GM23338 (cell line): ENCODE results near the gene SCFD1. TPM values are rescaled to one million over a fixed set of nuclear protein-coding genes. Genes with fewer than 3 reads are reported as not detected.

Experiments used
- ATAC-seq: fragments of 200-7000 bp; cut with Tn5 transposase; 3 replicates; pipeline ENCODE4 v1.9.1; 2020
- DNase-seq: peaks from one replicate; pipeline ENCODE4 v3.0.0-alpha.2; 2015; ENCODE audit warnings: low spot score
- H2AFZ ChIP-seq: fragments of 200-600 bp; sonication (generic); 2 replicates; pipeline ENCODE4 v1.8.0; 2016; ENCODE audit warnings: antibody characterized with exemption, mild to moderate bottlenecking, moderate library complexity
- H3F3A ChIP-seq: fragments of 200-600 bp; sonication (generic); replicated peaks from 2 replicates; pipeline ENCODE4 v1.8.0; 2017; ENCODE audit warnings: antibody characterized with exemption, mixed run types, low read depth
- H3K27ac ChIP-seq: fragments of 200-600 bp; sonication (generic); 2 replicates; pipeline ENCODE4 v1.6.1; 2016; ENCODE audit warnings: low read depth
- H3K27me3 ChIP-seq: fragments of 200-600 bp; sonication (generic); 2 replicates; pipeline ENCODE4 v1.8.0; 2016; ENCODE audit warnings: mild to moderate bottlenecking, mixed run types, moderate library complexity; ENCODE audit not compliant: insufficient read depth
- H3K36me3 ChIP-seq: fragments of 200-600 bp; sonication (generic); 2 replicates; pipeline ENCODE4 v1.8.0; 2016; ENCODE audit warnings: mild to moderate bottlenecking; ENCODE audit not compliant: insufficient read depth
- H3K4me1 ChIP-seq: fragments of 200-600 bp; sonication (generic); 2 replicates; pipeline ENCODE4 v1.8.0; 2016; ENCODE audit warnings: mild to moderate bottlenecking, moderate library complexity; ENCODE audit not compliant: insufficient read depth
- H3K4me2 ChIP-seq: fragments of 200-600 bp; sonication (generic); 2 replicates; pipeline ENCODE4 v1.7.1; 2017; ENCODE audit warnings: mixed run types
- H3K4me3 ChIP-seq: fragments of 200-600 bp; sonication (generic); 2 replicates; pipeline ENCODE4 v1.6.1; 2016; ENCODE audit warnings: mixed run types
- H3K79me2 ChIP-seq: fragments of 200-600 bp; sonication (generic); replicated peaks from 2 replicates; pipeline ENCODE4 v1.8.0; 2017; ENCODE audit warnings: mild to moderate bottlenecking; ENCODE audit not compliant: insufficient read depth
- H3K9me2 ChIP-seq: fragments of 200-600 bp; sonication (generic); 2 replicates; pipeline ENCODE4 v1.8.0; 2017; ENCODE audit not compliant: insufficient read depth
- H4K20me1 ChIP-seq: fragments of 200-600 bp; sonication (generic); replicated peaks from 2 replicates; pipeline ENCODE4 v1.8.0; 2017; ENCODE audit warnings: mild to moderate bottlenecking; ENCODE audit not compliant: insufficient read depth
- H3K27ac Mint-ChIP-seq: 2 replicates; pipeline ENCODE4 v1.8.0; 2020; ENCODE audit warnings: inconsistent platforms, mild to moderate bottlenecking, moderate library complexity, mixed read lengths
- H3K27me3 Mint-ChIP-seq: 3 replicates; pipeline ENCODE4 v1.8.0; 2022; ENCODE audit warnings: low read depth, mild to moderate bottlenecking, moderate library complexity, mixed read lengths, inconsistent platforms; ENCODE audit not compliant: insufficient read depth, poor library complexity
- H3K36me3 Mint-ChIP-seq: 3 replicates; pipeline ENCODE4 v1.8.0; 2021; ENCODE audit warnings: low read depth, mild to moderate bottlenecking, inconsistent platforms, moderate library complexity, mixed read lengths
- H3K4me1 Mint-ChIP-seq: 3 replicates; pipeline ENCODE4 v1.8.0; 2020; ENCODE audit warnings: mild to moderate bottlenecking, inconsistent platforms, mixed read lengths
- H3K4me3 Mint-ChIP-seq: 3 replicates; pipeline ENCODE4 v1.8.0; 2021; ENCODE audit warnings: moderate library complexity, mild to moderate bottlenecking, inconsistent platforms, mixed read lengths
- H3K9me3 Mint-ChIP-seq: 3 replicates; pipeline ENCODE4 v1.8.0; 2020; ENCODE audit warnings: moderate library complexity, mild to moderate bottlenecking, inconsistent platforms, mixed read lengths
- CREB1 ChIP-seq: fragments of 250-450 bp; sonication (Bioruptor Pico); IDR thresholded peaks from 2 replicates; pipeline ENCODE4 v1.5.0; 2020; ENCODE audit warnings: low read depth, mild to moderate bottlenecking, moderate library complexity
- CTCF ChIP-seq, 2 experiments: fragments of 200-600 bp in 1 of 2; sonication (generic) in 1 of 2; conservative IDR thresholded peaks; 2 replicates each; pipeline versions ENCODE4 v1.5.1 to v1.6.1; 2016 to 2017; ENCODE audit warnings: antibody characterized with exemption in 2 of 2, low read depth in 2 of 2, mild to moderate bottlenecking in 2 of 2, moderate library complexity in 1 of 2
- ETS1 ChIP-seq: IDR thresholded peaks from 2 replicates; pipeline ENCODE4 v1.6.1; 2016; ENCODE audit warnings: antibody characterized with exemption
- EZH2 ChIP-seq: fragments of 200-600 bp; sonication (generic); IDR thresholded peaks from one replicate; pipeline ENCODE4 v1.8.0; 2017; ENCODE audit warnings: antibody characterized with exemption, mild to moderate bottlenecking, low read depth; ENCODE audit not compliant: unreplicated experiment
- EZH2phosphoT487 ChIP-seq: fragments of 200-600 bp; sonication (generic); IDR thresholded peaks from one replicate; pipeline ENCODE4 v1.8.1; 2018; ENCODE audit warnings: antibody characterized with exemption; ENCODE audit not compliant: unreplicated experiment
- JUNB ChIP-seq: IDR thresholded peaks from one replicate; pipeline ENCODE4 v1.6.1; 2016; ENCODE audit warnings: antibody characterized with exemption; ENCODE audit not compliant: unreplicated experiment
- NANOG ChIP-seq: IDR thresholded peaks from 2 replicates; pipeline ENCODE4 v1.6.1; 2016; ENCODE audit warnings: antibody characterized with exemption, borderline replicate concordance
- POLR2AphosphoS5 ChIP-seq: IDR thresholded peaks from 2 replicates; pipeline ENCODE4 v1.6.1; 2016; ENCODE audit warnings: antibody characterized with exemption, low read depth
- STAT1 ChIP-seq: IDR thresholded peaks from one replicate; pipeline ENCODE4 v1.6.1; 2016; ENCODE audit warnings: antibody characterized with exemption; ENCODE audit not compliant: unreplicated experiment
- ZNF114 ChIP-seq: fragments of 250-450 bp; sonication (Bioruptor Pico); IDR thresholded peaks from 2 replicates; pipeline ENCODE4 v1.5.0; 2020; ENCODE audit warnings: mild to moderate bottlenecking, moderate library complexity
- ZNF331 ChIP-seq: fragments of 250-450 bp; sonication (Bioruptor Pico); IDR thresholded peaks from 2 replicates; pipeline ENCODE4 v1.5.0; 2020; ENCODE audit warnings: low read depth, mild to moderate bottlenecking, moderate library complexity
- ZNF462 ChIP-seq: fragments of 250-450 bp; sonication (Bioruptor Pico); IDR thresholded peaks from 2 replicates; pipeline ENCODE4 v1.5.0; 2020; ENCODE audit warnings: mild to moderate bottlenecking, moderate library complexity
- polyA plus RNA-seq: library from polyadenylated mRNA; unstranded; fragments of >200 nt; fragmentation: Nextera tagmentation; extraction: Ambion mirVana; gene quantifications from 2 replicates; pipeline ENCODE4 v1.2.1, GENCODE V29; 2016
- total RNA-seq: library from RNA; depleted of rRNA; stranded (reverse); fragments of >200 nt; shearing (Covaris generic); gene quantifications from 2 replicates; pipeline ENCODE4 v1.2.3, GENCODE V29; 2014
- TF ChIP-seq, protein P1 (sequence below): IDR thresholded peaks from one replicate; pipeline ENCODE4 v1.6.1; 2018; ENCODE audit warnings: antibody characterized with exemption; ENCODE audit not compliant: unreplicated experiment

SCFD1 gene
- total and polyA plus RNA-seq, 2 experiments from 2014 or later: 77.6 to 110 TPM

DNA sequence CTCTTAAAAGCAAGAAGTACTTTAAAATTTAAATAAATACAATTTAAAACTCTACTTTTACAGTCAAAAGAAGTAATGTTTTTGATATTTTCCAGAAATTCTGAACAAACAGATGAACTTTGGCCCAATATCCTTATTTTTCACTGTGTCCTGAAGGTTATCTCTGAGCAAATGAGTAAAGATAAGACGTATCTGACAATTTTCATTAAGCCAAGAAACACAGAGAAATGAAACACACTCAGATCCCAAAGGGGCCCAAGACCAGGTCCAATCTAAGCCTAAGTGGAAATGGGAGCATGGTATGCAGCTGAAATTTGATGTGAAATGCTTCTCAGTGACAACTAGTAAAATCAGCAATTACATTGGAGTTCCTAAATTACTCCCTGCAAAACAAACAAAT lies 146.7 kb downstream of the SCFD1 start:
- TF ChIP-seq EZH2: no peak
- no peak for TF ChIP-seq ZNF114 (CRISPR knock-in tag)
- TF ChIP-seq STAT1: no peak
- no peak for TF ChIP-seq ZNF331 (CRISPR knock-in tag)
- TF ChIP-seq ETS1: no peak
- TF ChIP-seq, protein P1, sequence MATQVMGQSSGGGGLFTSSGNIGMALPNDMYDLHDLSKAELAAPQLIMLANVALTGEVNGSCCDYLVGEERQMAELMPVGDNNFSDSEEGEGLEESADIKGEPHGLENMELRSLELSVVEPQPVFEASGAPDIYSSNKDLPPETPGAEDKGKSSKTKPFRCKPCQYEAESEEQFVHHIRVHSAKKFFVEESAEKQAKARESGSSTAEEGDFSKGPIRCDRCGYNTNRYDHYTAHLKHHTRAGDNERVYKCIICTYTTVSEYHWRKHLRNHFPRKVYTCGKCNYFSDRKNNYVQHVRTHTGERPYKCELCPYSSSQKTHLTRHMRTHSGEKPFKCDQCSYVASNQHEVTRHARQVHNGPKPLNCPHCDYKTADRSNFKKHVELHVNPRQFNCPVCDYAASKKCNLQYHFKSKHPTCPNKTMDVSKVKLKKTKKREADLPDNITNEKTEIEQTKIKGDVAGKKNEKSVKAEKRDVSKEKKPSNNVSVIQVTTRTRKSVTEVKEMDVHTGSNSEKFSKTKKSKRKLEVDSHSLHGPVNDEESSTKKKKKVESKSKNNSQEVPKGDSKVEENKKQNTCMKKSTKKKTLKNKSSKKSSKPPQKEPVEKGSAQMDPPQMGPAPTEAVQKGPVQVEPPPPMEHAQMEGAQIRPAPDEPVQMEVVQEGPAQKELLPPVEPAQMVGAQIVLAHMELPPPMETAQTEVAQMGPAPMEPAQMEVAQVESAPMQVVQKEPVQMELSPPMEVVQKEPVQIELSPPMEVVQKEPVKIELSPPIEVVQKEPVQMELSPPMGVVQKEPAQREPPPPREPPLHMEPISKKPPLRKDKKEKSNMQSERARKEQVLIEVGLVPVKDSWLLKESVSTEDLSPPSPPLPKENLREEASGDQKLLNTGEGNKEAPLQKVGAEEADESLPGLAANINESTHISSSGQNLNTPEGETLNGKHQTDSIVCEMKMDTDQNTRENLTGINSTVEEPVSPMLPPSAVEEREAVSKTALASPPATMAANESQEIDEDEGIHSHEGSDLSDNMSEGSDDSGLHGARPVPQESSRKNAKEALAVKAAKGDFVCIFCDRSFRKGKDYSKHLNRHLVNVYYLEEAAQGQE: no peak
- TF ChIP-seq NANOG: no peak
- TF ChIP-seq EZH2phosphoT487: no peak
- no peak for TF ChIP-seq POLR2AphosphoS5
- no peak for TF ChIP-seq CTCF (conservative IDR thresholded peaks at IDR 0.05; ENCODE audit: low read depth in 2 of 2)
- TF ChIP-seq JUNB: no peak
- TF ChIP-seq CREB1 (CRISPR knock-in tag): no peak
- TF ChIP-seq ZNF462 (CRISPR knock-in tag): no peak
- Mint-ChIP-seq H3K4me3 (no peak overlapping the region), H3K4me1 (no peaks in the 10 kb centered on the region), H3K9me3 (peaks cover 7% of the 10 kb centered on the region), H3K36me3 (peaks cover 2% of the 10 kb centered on the region; the same call in 2 of the 3 replicates), H3K27ac (no peak overlapping the region), H3K27me3 (no peaks in the 10 kb centered on the region)
- H3K4me3 ChIP-seq: no peak overlapping the region
- H3K9me2 ChIP-seq: peaks cover 2% of the 10 kb centered on the region; the same call in 1 of the 2 replicates
- H3F3A ChIP-seq: no peaks in the 10 kb centered on the region
- no peak overlapping the region for H3K27ac ChIP-seq
- no peak for DNase-seq
- no peak for ATAC-seq
- no peak overlapping the region for H3K4me2 ChIP-seq
- H2AFZ ChIP-seq: no peak overlapping the region
- no peaks in the 10 kb centered on the region for H3K79me2 ChIP-seq
- no peaks in the 10 kb centered on the region for H3K27me3 ChIP-seq
- H3K4me1 ChIP-seq: no peaks in the 10 kb centered on the region
- H4K20me1 ChIP-seq: no peaks in the 10 kb centered on the region
- no peaks in the 10 kb centered on the region for H3K36me3 ChIP-seq
